A673 (cell line): ENCODE data around the gene KRTAP10-7.

ENCODE experiments used
- EZH2 ChIP-seq: fragments of 200-600 bp; sonication (generic); IDR thresholded peaks from 2 replicates; pipeline ENCODE4 v1.6.1; 2017; ENCODE audit warnings: borderline replicate concordance, low read depth, mild to moderate bottlenecking, mixed read lengths, antibody characterized with exemption, low read length; ENCODE audit not compliant: poor library complexity, severe bottlenecking
- TF ChIP-seq, protein P1 (sequence below): fragments of 300-800, 200-600 bp; sonication (generic); conservative IDR thresholded peaks from 2 replicates; pipeline ENCODE4 v1.5.1; 2017; ENCODE audit warnings: low read depth, mild to moderate bottlenecking, antibody characterized with exemption, low read length, moderate library complexity, mixed read lengths

DNA sequence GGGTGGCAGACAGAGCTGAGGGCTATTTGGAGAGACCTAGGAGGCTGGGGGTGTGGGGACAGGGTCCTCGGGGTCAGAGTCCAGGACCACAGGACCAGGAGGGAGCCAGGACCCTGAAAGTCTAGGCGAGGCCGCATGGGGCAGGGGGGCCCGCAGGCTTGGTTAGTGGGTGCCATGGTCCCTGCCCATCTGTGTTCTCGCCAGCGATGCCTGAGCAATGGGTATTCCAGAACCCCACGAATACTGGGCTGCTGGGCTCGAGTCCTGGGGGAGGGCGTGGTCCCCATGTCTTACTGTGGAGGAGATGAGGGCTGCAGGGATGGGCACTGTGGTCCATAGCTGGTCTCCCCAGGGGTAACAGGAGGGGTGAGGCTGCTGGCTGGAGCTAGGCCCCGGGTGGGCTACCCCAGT, 10.1 kb upstream of the KRTAP10-7 start:
- TF ChIP-seq, protein P1, sequence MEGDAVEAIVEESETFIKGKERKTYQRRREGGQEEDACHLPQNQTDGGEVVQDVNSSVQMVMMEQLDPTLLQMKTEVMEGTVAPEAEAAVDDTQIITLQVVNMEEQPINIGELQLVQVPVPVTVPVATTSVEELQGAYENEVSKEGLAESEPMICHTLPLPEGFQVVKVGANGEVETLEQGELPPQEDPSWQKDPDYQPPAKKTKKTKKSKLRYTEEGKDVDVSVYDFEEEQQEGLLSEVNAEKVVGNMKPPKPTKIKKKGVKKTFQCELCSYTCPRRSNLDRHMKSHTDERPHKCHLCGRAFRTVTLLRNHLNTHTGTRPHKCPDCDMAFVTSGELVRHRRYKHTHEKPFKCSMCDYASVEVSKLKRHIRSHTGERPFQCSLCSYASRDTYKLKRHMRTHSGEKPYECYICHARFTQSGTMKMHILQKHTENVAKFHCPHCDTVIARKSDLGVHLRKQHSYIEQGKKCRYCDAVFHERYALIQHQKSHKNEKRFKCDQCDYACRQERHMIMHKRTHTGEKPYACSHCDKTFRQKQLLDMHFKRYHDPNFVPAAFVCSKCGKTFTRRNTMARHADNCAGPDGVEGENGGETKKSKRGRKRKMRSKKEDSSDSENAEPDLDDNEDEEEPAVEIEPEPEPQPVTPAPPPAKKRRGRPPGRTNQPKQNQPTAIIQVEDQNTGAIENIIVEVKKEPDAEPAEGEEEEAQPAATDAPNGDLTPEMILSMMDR: no peak
- no peak for TF ChIP-seq EZH2
